Kidney capillary endothelial cell (primary cell): ENCODE measurements around the gene TFCP2L1.
"Not testable (repeated sequence)": the region's sequence is repeated elsewhere in the genome, so short reads cannot be mapped to it uniquely, and the experiment has no call there.

Experiments used
- DNase-seq: peaks from one replicate; pipeline ENCODE4 v3.0.0-alpha.2; 2018; ENCODE audit warnings: low spot score

Gene TFCP2L1

GRCh38 chr2:121284463-121285449 lies at the start of gene TFCP2L1:
Gene TFCP2L1, minus strand, starts transcription at chr2:121285202. Its CDS starts 93 bp downstream, at chr2:121285109.
- DNase-seq, result no peak

GRCh38 chr2:121333834-121334558 lies 49.0 kb upstream of the TFCP2L1 start:
- DNase-seq, result no peak

GRCh38 chr2:121333231-121333630 lies 48.2 kb upstream of the TFCP2L1 start:
- DNase-seq, result no peak

GRCh38 chr2:121331324-121331723 lies 46.3 kb upstream of the TFCP2L1 start:
- DNase-seq, result not testable (repeated sequence)

- DNase-seq, result no peak
These were observed 45.9 kb upstream of the TFCP2L1 start for GRCh38 chr2:121330921-121331320.

- no peak for DNase-seq
These were observed 44.8 kb upstream of the TFCP2L1 start for GRCh38 chr2:121329786-121330185.

- DNase-seq, result no peak
These were observed 41.6 kb upstream of the TFCP2L1 start for GRCh38 chr2:121326628-121327027.

GRCh38 chr2:121324601-121325000 lies 39.6 kb upstream of the TFCP2L1 start:
- no peak for DNase-seq

- no peak for DNase-seq
These were observed 36.5 kb upstream of the TFCP2L1 start for GRCh38 chr2:121321476-121321875.

GRCh38 chr2:121319941-121320340 lies 34.9 kb upstream of the TFCP2L1 start:
- no peak for DNase-seq

- no peak for DNase-seq
These were observed 32.0 kb upstream of the TFCP2L1 start for GRCh38 chr2:121316986-121317385.

GRCh38 chr2:121313701-121314100 lies 28.7 kb upstream of the TFCP2L1 start:
- DNase-seq, result not testable (repeated sequence)

GRCh38 chr2:121309801-121310200 lies 24.8 kb upstream of the TFCP2L1 start:
- peak; percentile 44 for DNase-seq

GRCh38 chr2:121309323-121309722 lies 24.3 kb upstream of the TFCP2L1 start:
- no peak for DNase-seq

- no peak for DNase-seq
These were observed 22.0 kb upstream of the TFCP2L1 start for GRCh38 chr2:121307048-121307447.

- DNase-seq, result no peak
These were observed 19.9 kb upstream of the TFCP2L1 start for GRCh38 chr2:121304941-121305340.

GRCh38 chr2:121303531-121304263 lies 18.7 kb upstream of the TFCP2L1 start:
- DNase-seq, result no peak

- not testable (repeated sequence) for DNase-seq
These were observed 16.2 kb upstream of the TFCP2L1 start for GRCh38 chr2:121301190-121301589.

GRCh38 chr2:121298476-121298875 lies 13.5 kb upstream of the TFCP2L1 start:
- DNase-seq, result no peak

- not testable (repeated sequence) for DNase-seq
These were observed 12.9 kb upstream of the TFCP2L1 start for GRCh38 chr2:121297866-121298265.

- peak; percentile 26 for DNase-seq
These were observed 12.3 kb upstream of the TFCP2L1 start for GRCh38 chr2:121297217-121297830.
